Measurements from ENCODE around the gene TEAD1. TPM values are rescaled to one million over a fixed set of nuclear protein-coding genes. Genes with fewer than 3 reads are reported as not detected.

Gene TEAD1
- total RNA-seq, 4 donors from 2014 or later: 127 to 165 (median 140) TPM

DNA sequence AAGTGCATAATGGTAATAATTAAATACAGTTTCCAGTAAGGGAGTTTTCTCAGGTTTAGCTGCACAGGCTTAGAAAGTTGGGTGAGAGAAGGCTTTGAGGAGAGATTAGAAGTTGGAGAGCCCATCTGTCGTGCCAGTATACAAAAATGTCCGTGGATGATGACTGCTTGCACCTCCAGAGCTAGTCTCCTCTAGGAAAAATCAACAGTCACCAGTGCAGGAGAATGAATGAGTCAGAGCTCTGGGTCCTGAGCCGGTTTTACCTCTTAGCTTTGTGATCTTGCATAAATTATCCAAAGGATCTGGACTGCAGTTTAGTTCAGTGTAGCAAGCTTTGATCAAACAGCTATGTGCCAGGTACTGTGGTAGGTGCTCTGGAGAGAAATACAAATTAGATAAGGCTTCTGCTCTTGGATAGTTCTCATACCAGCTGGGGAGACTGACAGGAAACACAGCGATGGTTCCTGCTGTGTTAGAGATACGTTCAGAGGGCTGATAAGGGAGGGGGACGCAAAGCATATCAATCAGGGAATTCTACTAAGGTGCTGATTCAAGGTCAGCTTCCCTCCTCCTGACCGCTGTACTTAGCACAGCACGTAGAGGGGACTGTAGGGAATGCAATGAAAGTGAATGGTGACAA lies 125.9 kb downstream of the TEAD1 start:
- Histone ChIP-seq H3K27ac (no peak overlapping the region), H3K36me3 (peaks cover 0 to 3% (median 0%) of the 10 kb centered on the region in 3 donors), H3K27me3 (no peaks in the 10 kb centered on the region), H3K4me3 (no peak overlapping the region), H3K9me3 (no peaks in the 10 kb centered on the region), H3K4me1 (peaks cover 0 to 64% (median 24%) of the 10 kb centered on the region in 4 donors)
- DNase-seq (ENCODE audit: low spot score in 2 of 2): no peak
- TF ChIP-seq, protein P1, sequence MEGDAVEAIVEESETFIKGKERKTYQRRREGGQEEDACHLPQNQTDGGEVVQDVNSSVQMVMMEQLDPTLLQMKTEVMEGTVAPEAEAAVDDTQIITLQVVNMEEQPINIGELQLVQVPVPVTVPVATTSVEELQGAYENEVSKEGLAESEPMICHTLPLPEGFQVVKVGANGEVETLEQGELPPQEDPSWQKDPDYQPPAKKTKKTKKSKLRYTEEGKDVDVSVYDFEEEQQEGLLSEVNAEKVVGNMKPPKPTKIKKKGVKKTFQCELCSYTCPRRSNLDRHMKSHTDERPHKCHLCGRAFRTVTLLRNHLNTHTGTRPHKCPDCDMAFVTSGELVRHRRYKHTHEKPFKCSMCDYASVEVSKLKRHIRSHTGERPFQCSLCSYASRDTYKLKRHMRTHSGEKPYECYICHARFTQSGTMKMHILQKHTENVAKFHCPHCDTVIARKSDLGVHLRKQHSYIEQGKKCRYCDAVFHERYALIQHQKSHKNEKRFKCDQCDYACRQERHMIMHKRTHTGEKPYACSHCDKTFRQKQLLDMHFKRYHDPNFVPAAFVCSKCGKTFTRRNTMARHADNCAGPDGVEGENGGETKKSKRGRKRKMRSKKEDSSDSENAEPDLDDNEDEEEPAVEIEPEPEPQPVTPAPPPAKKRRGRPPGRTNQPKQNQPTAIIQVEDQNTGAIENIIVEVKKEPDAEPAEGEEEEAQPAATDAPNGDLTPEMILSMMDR (IDR thresholded peaks at IDR 0.05): no peak
- no peak for TF ChIP-seq EP300 (IDR thresholded peaks at IDR 0.05)
- TF ChIP-seq POLR2A (IDR thresholded peaks at IDR 0.05): no peak
- WGBS, 2 donors: 36 to 49% methylated on average over 8 of the region's 8 CpGs

DNA sequence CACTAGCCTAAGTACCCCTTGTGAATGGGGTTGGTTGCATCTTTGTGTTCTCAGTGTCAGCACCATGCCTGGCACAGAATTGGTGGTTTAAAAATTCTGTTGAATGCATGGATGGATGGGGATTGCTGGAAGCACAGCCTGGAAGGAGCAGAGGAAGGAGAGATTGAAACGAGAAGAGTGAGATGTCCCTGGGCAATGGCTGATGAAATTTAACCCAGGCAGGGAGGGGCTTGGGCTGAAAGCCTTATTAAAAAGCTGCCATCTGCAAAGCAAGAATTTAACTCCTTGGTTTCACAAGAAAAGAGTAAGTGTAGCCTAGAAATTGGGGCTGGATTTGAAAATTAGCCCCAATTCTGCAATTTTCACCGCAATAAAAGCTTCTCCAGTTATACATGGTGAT lies 126.7 kb downstream of the TEAD1 start:
- no peaks in the 10 kb centered on the region for H3K36me3 ChIP-seq
- no peak for DNase-seq (ENCODE audit: low spot score in 2 of 2)

DNA sequence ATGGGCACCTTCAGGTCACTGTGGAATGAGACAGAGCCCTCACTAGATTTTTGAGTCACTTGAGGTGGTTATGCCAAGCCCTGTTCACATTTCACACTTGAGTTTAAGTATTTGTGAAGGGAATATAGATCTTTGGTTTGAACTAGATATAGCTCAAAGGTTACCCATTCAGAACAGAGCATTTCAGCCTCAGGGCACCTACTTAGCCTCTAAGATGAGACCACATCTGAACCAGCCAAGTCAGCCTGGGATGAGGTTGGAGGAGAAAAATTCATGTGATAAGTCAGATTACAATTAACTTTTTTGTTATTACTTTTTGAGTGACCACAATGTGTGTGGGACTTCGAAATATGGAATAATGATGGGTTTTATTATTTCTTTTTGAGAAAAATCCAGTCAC lies 127.8 kb downstream of the TEAD1 start:
- TF ChIP-seq POLR2A (IDR thresholded peaks at IDR 0.05): no peak
- TF ChIP-seq EP300 (IDR thresholded peaks at IDR 0.05): no peak
- TF ChIP-seq, protein P1 (IDR thresholded peaks at IDR 0.05): no peak
- peak overlapping the region in 2 of 4 donors; percentile 51 to 66 for H3K27ac ChIP-seq
- no peaks in the 10 kb centered on the region for H3K9me3 ChIP-seq
- H3K36me3 ChIP-seq: no peaks in the 10 kb centered on the region
- no peak for DNase-seq (ENCODE audit: low spot score in 2 of 2)
- H3K4me1 ChIP-seq: peaks cover 0 to 74% (median 24%) of the 10 kb centered on the region in 4 donors
- no peak overlapping the region for H3K4me3 ChIP-seq
- no peaks in the 10 kb centered on the region for H3K27me3 ChIP-seq
- 49 to 51% methylated on average over 1 of the region's 1 CpG for WGBS, 2 donors

More for the DNA sequence above, 126.7 kb downstream of the TEAD1 start:
- no peaks in the 10 kb centered on the region for H3K27me3 ChIP-seq
- H3K27ac ChIP-seq: no peak overlapping the region
- 45 to 47% methylated on average over 2 of the region's 2 CpGs for WGBS, 2 donors
- peaks cover 0 to 64% (median 24%) of the 10 kb centered on the region in 4 donors for H3K4me1 ChIP-seq
- no peak overlapping the region for H3K4me3 ChIP-seq
- TF ChIP-seq, protein P1 (IDR thresholded peaks at IDR 0.05): no peak
- TF ChIP-seq POLR2A (IDR thresholded peaks at IDR 0.05) (no peak), EP300 (IDR thresholded peaks at IDR 0.05) (no peak)
- H3K9me3 ChIP-seq: no peaks in the 10 kb centered on the region

DNA sequence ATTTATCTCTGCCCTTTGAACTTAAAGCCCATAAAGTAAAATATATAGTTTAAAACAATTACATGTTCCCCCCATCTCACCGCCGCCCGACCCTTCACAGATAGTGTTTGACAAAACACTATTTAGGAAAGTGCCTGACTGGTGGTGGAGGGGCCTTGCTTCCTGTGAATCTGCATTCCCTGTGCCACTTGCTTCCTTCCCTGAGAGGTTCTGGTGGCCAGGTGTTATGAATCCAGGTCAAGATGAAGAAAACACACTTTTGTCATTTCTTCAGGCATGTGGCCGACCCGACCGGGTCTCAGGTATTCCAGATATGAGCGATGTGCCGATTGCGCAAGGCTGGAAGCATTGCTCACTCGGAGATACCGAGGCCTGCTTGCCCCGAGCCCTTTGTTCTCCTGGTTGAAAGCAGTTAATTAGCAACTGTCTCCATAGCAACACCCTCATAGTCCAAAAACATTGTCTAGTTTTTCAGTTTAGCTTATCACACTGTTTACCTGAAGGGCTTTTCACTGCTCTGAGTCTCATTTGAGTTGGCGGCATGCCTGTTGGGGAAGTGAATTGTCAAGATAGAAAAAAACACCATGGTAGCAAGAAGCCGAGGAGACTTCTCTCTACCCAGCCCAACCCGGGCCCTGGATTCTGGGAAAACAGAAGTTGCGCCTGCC lies 128.3 kb downstream of the TEAD1 start:
- H3K27ac ChIP-seq: peak overlapping the region in 2 of 4 donors; percentile 51 to 66
- no peaks in the 10 kb centered on the region for H3K9me3 ChIP-seq
- H3K36me3 ChIP-seq: no peaks in the 10 kb centered on the region
- no peak for DNase-seq (ENCODE audit: low spot score in 2 of 2)
- no peak overlapping the region for H3K4me3 ChIP-seq
- TF ChIP-seq POLR2A (IDR thresholded peaks at IDR 0.05): no peak
- TF ChIP-seq EP300 (IDR thresholded peaks at IDR 0.05): peak in 1 of 2 donors; percentile 3
- 59 to 60% methylated on average over 16 of the region's 16 CpGs for WGBS, 2 donors
- no peaks in the 10 kb centered on the region for H3K27me3 ChIP-seq
- peaks cover 0 to 77% (median 24%) of the 10 kb centered on the region in 4 donors for H3K4me1 ChIP-seq

DNA sequence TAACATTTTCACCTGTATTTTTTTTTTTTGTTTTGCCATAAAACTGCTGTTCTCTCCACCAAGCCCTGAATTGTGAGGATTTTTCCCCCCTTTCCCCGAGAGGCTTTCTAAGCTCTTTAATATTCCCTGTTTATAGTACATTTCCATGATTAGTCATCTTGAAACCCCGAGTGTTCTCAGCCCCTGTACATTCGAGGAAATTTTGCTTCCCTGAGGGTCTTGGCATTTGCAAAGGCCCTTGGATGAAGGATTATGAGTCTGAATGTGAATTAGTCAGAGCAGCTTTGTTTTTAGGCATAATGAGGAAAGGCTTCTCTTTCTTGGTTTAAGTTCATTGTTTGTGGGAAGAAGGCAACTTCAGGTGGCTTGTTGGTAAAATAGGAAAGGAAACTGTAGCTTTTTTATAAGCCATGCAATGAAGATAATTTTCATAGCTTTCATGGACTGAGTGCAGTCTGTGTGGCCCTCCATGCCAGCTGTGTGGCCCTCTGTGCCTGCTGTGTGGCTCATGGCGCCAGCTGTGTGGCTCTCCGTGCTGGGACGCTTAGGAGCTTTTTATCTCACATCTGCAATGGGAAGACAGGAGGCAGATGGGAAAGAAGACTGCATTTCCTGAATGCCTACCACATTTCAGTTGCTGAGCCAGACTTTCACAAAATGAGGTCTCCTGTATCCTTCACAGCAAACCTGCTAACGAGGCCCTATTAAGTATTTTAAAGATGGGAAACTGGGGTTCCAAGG lies 129.0 kb downstream of the TEAD1 start:
- H3K27ac ChIP-seq: peak overlapping the region in 3 of 4 donors; percentile 24 to 66 (median 51)

More for the DNA sequence above, 129.0 kb downstream of the TEAD1 start:
- Histone ChIP-seq H3K36me3 (no peaks in the 10 kb centered on the region), H3K4me1 (peaks cover 0 to 77% (median 24%) of the 10 kb centered on the region in 4 donors), H3K4me3 (no peak overlapping the region), H3K9me3 (no peaks in the 10 kb centered on the region), H3K27me3 (no peaks in the 10 kb centered on the region)
- no peak for DNase-seq (ENCODE audit: low spot score in 2 of 2)
- WGBS, 2 donors: 54 to 59% methylated on average over 7 of the region's 7 CpGs
- TF ChIP-seq POLR2A (IDR thresholded peaks at IDR 0.05) (no peak), EP300 (IDR thresholded peaks at IDR 0.05) (no peak)
- TF ChIP-seq, protein P1 (IDR thresholded peaks at IDR 0.05): no peak

Measured in tibial nerve (tissue), 4 donors.